A673 (cell line): ENCODE measurements around the gene CASQ2. TPM values are rescaled to one million over a fixed set of nuclear protein-coding genes. Genes with fewer than 3 reads are reported as not detected.
A peak's percentile ranks its signal among the peaks of the same experiment; 100 is the strongest.

ENCODE experiments used
- BruUV-seq: library from RNA; stranded (reverse); fragments of 400-500 nt; replicated peaks from 2 replicates; lab custom pipeline; 2021; lab: Mats Ljungman, UMichigan
- CTCF ChIA-PET: fragments of 300-600 bp; sonication (Branson Sonifier 250); formaldehyde crosslinking; loops from one replicate; lab custom pipeline; 2022; ENCODE audit warnings: antibody characterized with exemption; lab: Charles Lee
- POLR2A ChIA-PET: fragments of 300-600 bp; sonication (Branson Sonifier 250); formaldehyde crosslinking; loops from one replicate; lab custom pipeline; 2022; ENCODE audit warnings: antibody characterized with exemption; ENCODE audit not compliant: low non-redundant PET; lab: Charles Lee
- DNase-seq: peaks from one replicate; pipeline ENCODE4 v3.0.0-alpha.2; 2015; ENCODE audit warnings: low spot score
- H3K27ac ChIP-seq: fragments of 200-600 bp; sonication (generic); 2 replicates; pipeline ENCODE4 v1.5.1; 2016; ENCODE audit warnings: mixed run types, low read depth, mild to moderate bottlenecking, mixed read lengths, antibody characterized with exemption, low read length; ENCODE audit not compliant: poor library complexity, severe bottlenecking
- H3K27me3 ChIP-seq: fragments of 200-600 bp; sonication (generic); replicated peaks from 2 replicates; pipeline ENCODE4 v1.6.1; 2017; ENCODE audit warnings: mixed run types, low read depth, mild to moderate bottlenecking, mixed read lengths, antibody characterized with exemption, low read length; ENCODE audit not compliant: insufficient read depth, poor library complexity
- H3K36me3 ChIP-seq: fragments of 200-600 bp; sonication (generic); 2 replicates; pipeline ENCODE4 v1.6.1; 2016; ENCODE audit warnings: mixed run types, mild to moderate bottlenecking, mixed read lengths, antibody characterized with exemption, low read length; ENCODE audit not compliant: insufficient read depth, poor library complexity, severe bottlenecking
- H3K4me1 ChIP-seq: fragments of 200-600 bp; sonication (generic); 2 replicates; pipeline ENCODE4 v1.6.1; 2017; ENCODE audit warnings: mixed run types, mild to moderate bottlenecking, mixed read lengths, antibody characterized with exemption, low read length; ENCODE audit not compliant: insufficient read depth, poor library complexity, severe bottlenecking
- H3K4me3 ChIP-seq: fragments of 200-600 bp; sonication (generic); 2 replicates; pipeline ENCODE4 v1.5.1; 2016; ENCODE audit warnings: low read depth, mixed run types, mild to moderate bottlenecking, mixed read lengths, low read length; ENCODE audit not compliant: poor library complexity, severe bottlenecking
- H3K9me3 ChIP-seq: fragments of 200-600 bp; sonication (generic); 2 replicates; pipeline ENCODE4 v1.6.1; 2016; ENCODE audit warnings: mixed run types, low read depth, mild to moderate bottlenecking, mixed read lengths, antibody characterized with exemption, low read length; ENCODE audit not compliant: poor library complexity, severe bottlenecking
- EZH2 ChIP-seq: fragments of 200-600 bp; sonication (generic); IDR thresholded peaks from 2 replicates; pipeline ENCODE4 v1.6.1; 2017; ENCODE audit warnings: borderline replicate concordance, low read depth, mild to moderate bottlenecking, mixed read lengths, antibody characterized with exemption, low read length; ENCODE audit not compliant: poor library complexity, severe bottlenecking
- intact Hi-C: fragments of 100-400 bp; cut with micrococcal nuclease; formaldehyde crosslinking; loops from one replicate; pipeline ENCODE4 v1.10.0; 2022; ENCODE audit not compliant: unreplicated experiment
- total RNA-seq: library from RNA; stranded (reverse); gene quantifications from 2 replicates; pipeline ENCODE4 v1.2.3, GENCODE V29; 2021
- TF ChIP-seq, protein P1 (sequence below): fragments of 300-800, 200-600 bp; sonication (generic); conservative IDR thresholded peaks from 2 replicates; pipeline ENCODE4 v1.5.1; 2017; ENCODE audit warnings: low read depth, mild to moderate bottlenecking, antibody characterized with exemption, low read length, moderate library complexity, mixed read lengths

Gene CASQ2
- total RNA-seq, 1 experiment from 2014 or later, result 0.52 TPM

DNA sequence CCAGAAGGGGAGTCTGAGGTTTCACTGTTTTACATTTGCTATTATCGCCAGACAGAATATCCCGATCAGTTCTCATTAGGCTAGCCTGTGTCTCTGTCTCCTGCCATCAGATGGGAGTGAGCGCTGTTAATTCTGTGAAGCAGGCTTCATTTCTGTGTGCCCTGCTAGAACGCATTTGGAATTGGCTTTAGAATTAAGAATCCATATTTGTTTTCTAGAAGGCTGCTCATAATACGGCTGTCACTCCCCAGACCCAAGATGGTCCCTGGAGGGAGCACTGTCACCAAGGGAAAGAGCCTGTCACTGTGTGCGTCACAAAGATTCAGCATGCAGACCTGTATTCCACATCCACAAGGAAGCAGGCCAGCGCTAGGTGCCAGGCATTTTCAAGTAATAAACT lies 49.2 kb downstream of the CASQ2 start:
- no peak for DNase-seq
- H3K4me1 ChIP-seq, result no peaks in the 10 kb centered on the region
- no peaks in the 10 kb centered on the region for H3K27me3 ChIP-seq
- ChIA-PET POLR2A (no interaction called here), CTCF (no interaction called here)
- TF ChIP-seq, protein P1, sequence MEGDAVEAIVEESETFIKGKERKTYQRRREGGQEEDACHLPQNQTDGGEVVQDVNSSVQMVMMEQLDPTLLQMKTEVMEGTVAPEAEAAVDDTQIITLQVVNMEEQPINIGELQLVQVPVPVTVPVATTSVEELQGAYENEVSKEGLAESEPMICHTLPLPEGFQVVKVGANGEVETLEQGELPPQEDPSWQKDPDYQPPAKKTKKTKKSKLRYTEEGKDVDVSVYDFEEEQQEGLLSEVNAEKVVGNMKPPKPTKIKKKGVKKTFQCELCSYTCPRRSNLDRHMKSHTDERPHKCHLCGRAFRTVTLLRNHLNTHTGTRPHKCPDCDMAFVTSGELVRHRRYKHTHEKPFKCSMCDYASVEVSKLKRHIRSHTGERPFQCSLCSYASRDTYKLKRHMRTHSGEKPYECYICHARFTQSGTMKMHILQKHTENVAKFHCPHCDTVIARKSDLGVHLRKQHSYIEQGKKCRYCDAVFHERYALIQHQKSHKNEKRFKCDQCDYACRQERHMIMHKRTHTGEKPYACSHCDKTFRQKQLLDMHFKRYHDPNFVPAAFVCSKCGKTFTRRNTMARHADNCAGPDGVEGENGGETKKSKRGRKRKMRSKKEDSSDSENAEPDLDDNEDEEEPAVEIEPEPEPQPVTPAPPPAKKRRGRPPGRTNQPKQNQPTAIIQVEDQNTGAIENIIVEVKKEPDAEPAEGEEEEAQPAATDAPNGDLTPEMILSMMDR, result no peak
- no peak overlapping the region for H3K4me3 ChIP-seq
- intact Hi-C loops, result loop anchor here (5.0 kb wide), 1 partner anchor 263 kb away; no protein-coding TSS in a partner anchor
- no TSS peak for BruUV-seq
- no peaks in the 10 kb centered on the region for H3K36me3 ChIP-seq
- no peak overlapping the region for H3K27ac ChIP-seq
- no peaks in the 10 kb centered on the region for H3K9me3 ChIP-seq

DNA sequence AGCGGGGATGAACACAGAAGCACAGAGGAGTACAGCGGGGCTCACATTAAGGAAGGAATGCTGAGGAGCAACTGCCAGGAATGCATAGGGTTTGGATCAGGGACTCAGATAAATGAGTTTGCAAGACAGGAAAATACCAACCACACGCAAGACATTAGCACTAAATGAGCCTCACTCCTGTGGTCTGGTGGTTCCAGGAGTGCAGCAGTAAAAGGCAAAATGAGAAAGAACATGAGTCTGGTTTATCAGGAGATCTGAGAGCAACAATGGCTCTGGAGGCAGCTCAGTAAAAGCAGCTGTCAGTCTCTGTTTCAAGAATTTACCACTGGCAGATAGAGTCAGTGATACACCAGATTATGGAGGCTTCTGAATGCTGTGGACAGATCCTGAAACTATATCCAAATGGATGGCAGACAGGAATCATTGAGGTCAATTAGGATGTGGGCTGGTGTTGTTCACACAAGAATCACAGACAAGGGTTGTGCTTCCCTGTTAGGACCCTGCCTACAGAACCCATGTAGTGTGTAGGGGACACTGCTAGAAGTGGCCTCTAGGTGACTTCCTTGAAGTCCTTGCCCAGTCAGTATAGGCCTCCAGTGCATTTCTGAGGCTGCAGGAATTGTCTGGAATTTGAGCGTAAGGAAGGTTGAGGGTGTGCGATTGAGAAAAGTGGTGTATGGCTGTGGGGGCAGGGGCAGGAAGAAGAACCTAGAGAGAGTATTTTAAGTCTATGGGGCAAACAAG lies 50.3 kb downstream of the CASQ2 start:
- H3K4me1 ChIP-seq, result no peaks in the 10 kb centered on the region
- POLR2A ChIA-PET, result no interaction called here
- no peak for TF ChIP-seq EZH2
- TF ChIP-seq, protein P1, result no peak
- BruUV-seq, result no TSS peak
- intact Hi-C loops, result loop anchor here (5.0 kb wide), 1 partner anchor 264 kb away; no protein-coding TSS in a partner anchor
- H3K36me3 ChIP-seq, result no peaks in the 10 kb centered on the region
- no peak for DNase-seq
- no peak overlapping the region for H3K27ac ChIP-seq
- no peaks in the 10 kb centered on the region for H3K27me3 ChIP-seq
- CTCF ChIA-PET, result interaction anchor here (1.1 kb wide), 1 partner anchor 46 kb away, joined by 3 read pairs; no protein-coding TSS in a partner anchor
- no peak overlapping the region for H3K4me3 ChIP-seq
- no peaks in the 10 kb centered on the region for H3K9me3 ChIP-seq

DNA sequence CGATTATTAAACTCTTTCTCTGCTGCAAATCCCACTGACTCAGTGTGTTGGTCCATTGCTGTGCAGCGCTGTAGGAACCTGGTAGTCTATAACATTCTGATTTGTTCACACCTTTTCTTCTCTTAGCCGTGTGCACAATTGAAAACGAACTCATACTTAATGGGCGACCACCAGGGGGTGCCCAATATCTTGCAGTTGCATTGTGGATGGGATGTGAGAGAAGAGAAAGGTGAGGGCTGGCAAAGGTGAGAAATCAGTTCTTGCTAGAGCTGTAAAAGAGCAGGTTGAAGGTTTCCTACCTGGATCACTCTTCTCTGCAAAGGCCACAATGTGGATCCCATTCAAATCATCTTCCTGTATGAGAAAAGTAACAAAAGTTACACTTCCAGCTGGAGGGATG lies 51.0 kb downstream of the CASQ2 start:
- Histone ChIP-seq H3K4me3 (no peak overlapping the region), H3K9me3 (no peaks in the 10 kb centered on the region), H3K27me3 (no peaks in the 10 kb centered on the region), H3K27ac (no peak overlapping the region), H3K36me3 (no peaks in the 10 kb centered on the region), H3K4me1 (no peaks in the 10 kb centered on the region)
- ChIA-PET CTCF (interaction anchor here (1.1 kb wide), 1 partner anchor 47 kb away, joined by 3 read pairs; no protein-coding TSS in a partner anchor), POLR2A (no interaction called here)
- TF ChIP-seq, protein P1, result peak; percentile 66
- TF ChIP-seq EZH2, result no peak
- intact Hi-C loops, result loop anchor here (1.0 to 5.0 kb wide), 2 partner anchors 55 to 265 kb away; no protein-coding TSS in a partner anchor
- peak; percentile 23 for DNase-seq
- BruUV-seq, result no TSS peak
